IMR-90 (cell line): ENCODE measurements around the gene NLGN4X.
"Not testable (repeated sequence)": the region's sequence is repeated elsewhere in the genome, so short reads cannot be mapped to it uniquely, and the experiment has no call there.

Source experiments
- CEBPB ChIP-seq: IDR thresholded peaks from 2 replicates; pipeline ENCODE4 v1.6.1; 2012; ENCODE audit warnings: low read depth, low read length, improper control_type of control experiment
- CTCF ChIP-seq: conservative IDR thresholded peaks from 2 replicates; pipeline ENCODE4 v1.5.1; 2012; ENCODE audit warnings: mild to moderate bottlenecking, low read depth, low read length, improper control_type of control experiment
- MAFK ChIP-seq: IDR thresholded peaks from 2 replicates; pipeline ENCODE4 v1.6.1; 2012; ENCODE audit warnings: low read depth, low read length, improper control_type of control experiment
- MAZ ChIP-seq: IDR thresholded peaks from 2 replicates; pipeline ENCODE4 v1.6.1; 2012; ENCODE audit warnings: low read depth, mild to moderate bottlenecking, low read length, improper control_type of control experiment, moderate library complexity, borderline replicate concordance
- NFE2L2 ChIP-seq: fragments of 150-350 bp; IDR thresholded peaks from 2 replicates; pipeline ENCODE4 v1.6.1; 2016; ENCODE audit warnings: low read depth, mild to moderate bottlenecking, low read length
- POLR2A ChIP-seq: IDR thresholded peaks from 2 replicates; pipeline ENCODE4 v1.6.1; 2012; ENCODE audit warnings: mild to moderate bottlenecking, low read depth, low read length
- RAD21 ChIP-seq: IDR thresholded peaks from 2 replicates; pipeline ENCODE4 v1.6.1; 2012; ENCODE audit warnings: low read length, improper control_type of control experiment
- RCOR1 ChIP-seq: IDR thresholded peaks from 2 replicates; pipeline ENCODE4 v1.6.1; 2012; ENCODE audit warnings: mild to moderate bottlenecking, low read length, improper control_type of control experiment; ENCODE audit not compliant: insufficient replicate concordance
- TF ChIP-seq, protein P1 (sequence below): fragments of 150-350 bp; IDR thresholded peaks from 2 replicates; pipeline ENCODE4 v1.6.1; 2016; ENCODE audit warnings: low read depth, mild to moderate bottlenecking, low read length, moderate library complexity, borderline replicate concordance

DNA sequence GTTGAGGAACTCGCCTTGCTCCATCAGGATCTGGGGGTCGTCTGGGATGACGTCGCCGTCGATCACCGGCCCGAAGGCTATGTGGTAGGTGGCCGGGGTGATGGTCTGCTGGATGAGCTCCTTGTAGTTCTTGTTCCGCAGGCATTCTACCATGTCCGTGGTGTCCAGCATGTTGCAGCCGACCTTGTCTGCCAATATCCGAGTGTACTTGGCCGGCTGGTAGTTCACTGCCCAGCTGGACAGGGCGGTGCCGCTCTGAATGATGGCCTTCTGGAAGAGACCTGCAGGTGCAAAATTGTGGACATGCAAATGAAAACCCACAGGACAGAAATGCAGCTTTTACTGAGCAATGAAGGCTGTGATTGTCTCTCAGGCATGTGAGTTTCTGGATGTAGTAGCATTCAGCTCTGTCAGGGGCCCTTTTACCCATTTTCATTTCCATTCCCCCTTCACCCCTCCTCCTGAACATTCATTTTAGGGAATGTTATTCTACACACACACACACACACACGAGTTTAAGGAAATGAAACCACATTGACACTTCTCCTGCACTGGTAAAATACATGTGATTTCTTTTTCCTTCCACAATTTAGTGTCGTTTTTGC is 325.0 kb downstream of the NLGN4X start:
- not testable (repeated sequence) for TF ChIP-seq POLR2A, RAD21, CTCF, MAZ, NFE2L2, MAFK, CEBPB, RCOR1
- TF ChIP-seq, protein P1, sequence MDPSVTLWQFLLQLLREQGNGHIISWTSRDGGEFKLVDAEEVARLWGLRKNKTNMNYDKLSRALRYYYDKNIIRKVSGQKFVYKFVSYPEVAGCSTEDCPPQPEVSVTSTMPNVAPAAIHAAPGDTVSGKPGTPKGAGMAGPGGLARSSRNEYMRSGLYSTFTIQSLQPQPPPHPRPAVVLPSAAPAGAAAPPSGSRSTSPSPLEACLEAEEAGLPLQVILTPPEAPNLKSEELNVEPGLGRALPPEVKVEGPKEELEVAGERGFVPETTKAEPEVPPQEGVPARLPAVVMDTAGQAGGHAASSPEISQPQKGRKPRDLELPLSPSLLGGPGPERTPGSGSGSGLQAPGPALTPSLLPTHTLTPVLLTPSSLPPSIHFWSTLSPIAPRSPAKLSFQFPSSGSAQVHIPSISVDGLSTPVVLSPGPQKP, result not testable (repeated sequence)
